ENCODE data around the gene JADE1. TPM values are rescaled to one million over a fixed set of nuclear protein-coding genes. Genes with fewer than 3 reads are reported as not detected.

JADE1 gene
- polyA plus RNA-seq, 3 donors, result 12.6 to 32.2 (median 20.8) TPM

- H3K27ac ChIP-seq (ENCODE audit: low read depth, low read length), result no peak overlapping the region
- WGBS, 3 donors, result 49 to 94% (median 94%) methylated on average over 2 of the region's 2 CpGs
Observed at GRCh38 chr4:128832243-128832625, 22.7 kb downstream of the JADE1 start.

GRCh38 chr4:128835498-128836222, 26.2 kb downstream of the JADE1 start:
- no peak overlapping the region for H3K27ac ChIP-seq (ENCODE audit: low read depth, low read length)
- 38 to 61% (median 55%) methylated on average over 8 of the region's 8 CpGs for WGBS, 3 donors

- 75 to 97% (median 95%) methylated on average over 2 of the region's 2 CpGs for WGBS, 3 donors
Observed at GRCh38 chr4:128837198-128837597, 27.7 kb downstream of the JADE1 start.

GRCh38 chr4:128837679-128838078, 28.2 kb downstream of the JADE1 start:
- WGBS, 3 donors, result 85 to 98% (median 94%) methylated on average over 3 of the region's 3 CpGs

More at GRCh38 chr4:128837198-128837597, 27.7 kb downstream of the JADE1 start:
- no peak overlapping the region for H3K27ac ChIP-seq (ENCODE audit: low read depth, low read length)

GRCh38 chr4:128840711-128841318, 31.3 kb downstream of the JADE1 start:
- no peak overlapping the region for H3K27ac ChIP-seq (ENCODE audit: low read depth, low read length)
- 67 to 86% (median 82%) methylated on average over 2 of the region's 2 CpGs for WGBS, 3 donors

More at GRCh38 chr4:128837679-128838078, 28.2 kb downstream of the JADE1 start:
- no peak overlapping the region for H3K27ac ChIP-seq (ENCODE audit: low read depth, low read length)

GRCh38 chr4:128841402-128841801, 31.9 kb downstream of the JADE1 start:
- 84 to 97% (median 95%) methylated on average over 2 of the region's 2 CpGs for WGBS, 3 donors
- no peak overlapping the region for H3K27ac ChIP-seq (ENCODE audit: low read depth, low read length)

GRCh38 chr4:128844931-128845330, 35.4 kb downstream of the JADE1 start:
- no peak overlapping the region for H3K27ac ChIP-seq (ENCODE audit: low read depth, low read length)

GRCh38 chr4:128846063-128846462, 36.6 kb downstream of the JADE1 start:
- no peak overlapping the region for H3K27ac ChIP-seq (ENCODE audit: low read depth, low read length)
- WGBS, 3 donors, result 54 to 92% (median 85%) methylated on average over 4 of the region's 4 CpGs

More at GRCh38 chr4:128844931-128845330, 35.4 kb downstream of the JADE1 start:
- WGBS, 3 donors, result 31 to 78% (median 76%) methylated on average over 4 of the region's 4 CpGs

- H3K27ac ChIP-seq (ENCODE audit: low read depth, low read length), result no peak overlapping the region
- WGBS, 3 donors, result 64 to 75% (median 71%) methylated on average over 7 of the region's 7 CpGs
Observed at GRCh38 chr4:128847082-128847724, 37.7 kb downstream of the JADE1 start.

GRCh38 chr4:128848461-128848860, 39.0 kb downstream of the JADE1 start:
- WGBS, 3 donors, result 92 to 95% (median 93%) methylated on average over 3 of the region's 3 CpGs
- no peak overlapping the region for H3K27ac ChIP-seq (ENCODE audit: low read depth, low read length)

GRCh38 chr4:128850252-128850651, 40.8 kb downstream of the JADE1 start:
- 95 to 97% (median 96%) methylated on average over 4 of the region's 4 CpGs for WGBS, 3 donors

GRCh38 chr4:128853741-128854140, 44.2 kb downstream of the JADE1 start:
- H3K27ac ChIP-seq (ENCODE audit: low read depth, low read length), result no peak overlapping the region
- WGBS, 3 donors, result 85 to 88% (median 86%) methylated on average over 5 of the region's 5 CpGs

More at GRCh38 chr4:128850252-128850651, 40.8 kb downstream of the JADE1 start:
- H3K27ac ChIP-seq (ENCODE audit: low read depth, low read length), result no peak overlapping the region

GRCh38 chr4:128854433-128854832, 44.9 kb downstream of the JADE1 start:
- H3K27ac ChIP-seq (ENCODE audit: low read depth, low read length), result no peak overlapping the region
- WGBS, 3 donors, result 41 to 60% (median 42%) methylated on average over 6 of the region's 6 CpGs

- no peak overlapping the region for H3K27ac ChIP-seq (ENCODE audit: low read depth, low read length)
- 87 to 91% (median 91%) methylated on average over 7 of the region's 7 CpGs for WGBS, 3 donors
Observed at GRCh38 chr4:128855621-128856020, 46.1 kb downstream of the JADE1 start.

GRCh38 chr4:128856246-128856645, 46.7 kb downstream of the JADE1 start:
- no peak overlapping the region for H3K27ac ChIP-seq (ENCODE audit: low read depth, low read length)
- 84 to 97% (median 89%) methylated on average over 2 of the region's 2 CpGs for WGBS, 3 donors

- WGBS, 3 donors, result 67 to 74% (median 73%) methylated on average over 18 of the region's 18 CpGs
- H3K27ac ChIP-seq (ENCODE audit: low read depth, low read length), result no peak overlapping the region
Observed at GRCh38 chr4:128858879-128859671, 49.6 kb downstream of the JADE1 start.

- 42 to 48% (median 46%) methylated on average over 6 of the region's 6 CpGs for WGBS, 3 donors
- no peak overlapping the region for H3K27ac ChIP-seq (ENCODE audit: low read depth, low read length)
Observed at GRCh38 chr4:128859887-128860677, 50.6 kb downstream of the JADE1 start.
